Progenitor cell of endocrine pancreas (in vitro differentiated cells): ENCODE measurements around the gene SPAG17. TPM values are rescaled to one million over a fixed set of nuclear protein-coding genes. Genes with fewer than 3 reads are reported as not detected.

Experiments used
- DNase-seq: peaks from one replicate; pipeline ENCODE4 v3.0.0; 2021; ENCODE audit warnings: low spot score; ENCODE audit not compliant: unreplicated experiment
- H3K27ac Mint-ChIP-seq: 2 replicates; pipeline ENCODE4 v1.8.0; 2021; ENCODE audit warnings: mild to moderate bottlenecking, moderate library complexity, mixed read lengths
- H3K27me3 Mint-ChIP-seq: 2 replicates; pipeline ENCODE4 v1.8.0; 2021; ENCODE audit warnings: mixed read lengths
- H3K36me3 Mint-ChIP-seq: 2 replicates; pipeline ENCODE4 v1.8.0; 2022; ENCODE audit warnings: mixed read lengths; ENCODE audit not compliant: insufficient read depth
- H3K4me1 Mint-ChIP-seq: 2 replicates; pipeline ENCODE4 v1.8.0; 2021; ENCODE audit warnings: low read depth, mixed read lengths
- H3K4me3 Mint-ChIP-seq: 2 replicates; pipeline ENCODE4 v1.8.0; 2021; ENCODE audit warnings: low read depth, mild to moderate bottlenecking, moderate library complexity, mixed read lengths
- H3K9me3 Mint-ChIP-seq: 2 replicates; pipeline ENCODE4 v1.8.0; 2021; ENCODE audit warnings: low read depth, mixed read lengths
- CTCF ChIP-seq: fragments of 200-600 bp; sonication (generic); IDR thresholded peaks from one replicate; pipeline ENCODE4 v1.5.0; 2021; ENCODE audit warnings: antibody characterized with exemption, mild to moderate bottlenecking; ENCODE audit not compliant: unreplicated experiment
- total RNA-seq: library from RNA; stranded (reverse); gene quantifications from 2 replicates; pipeline ENCODE4 v1.2.1, GENCODE V29; 2021

The SPAG17 gene
- total RNA-seq, 1 donor from 2014 or later: 14.9 TPM

- DNase-seq: no peak
- Mint-ChIP-seq H3K4me3 (no peak overlapping the region), H3K27me3 (no peaks in the 10 kb centered on the region), H3K4me1 (no peaks in the 10 kb centered on the region), H3K27ac (no peak overlapping the region), H3K9me3 (no peaks in the 10 kb centered on the region), H3K36me3 (no peaks in the 10 kb centered on the region)
- no peak for TF ChIP-seq CTCF
Observed at GRCh38 chr1:118132000-118132399, 53.0 kb downstream of the SPAG17 start.

GRCh38 chr1:118128761-118129160, 56.3 kb downstream of the SPAG17 start:
- Mint-ChIP-seq H3K36me3 (no peaks in the 10 kb centered on the region), H3K27ac (no peak overlapping the region), H3K9me3 (peaks cover 2% of the 10 kb centered on the region), H3K4me1 (no peaks in the 10 kb centered on the region), H3K27me3 (no peaks in the 10 kb centered on the region), H3K4me3 (no peak overlapping the region)
- no peak for DNase-seq
- TF ChIP-seq CTCF: no peak

- Mint-ChIP-seq H3K4me1 (peaks cover 9% of the 10 kb centered on the region), H3K36me3 (no peaks in the 10 kb centered on the region), H3K27me3 (no peaks in the 10 kb centered on the region), H3K9me3 (peaks cover 2% of the 10 kb centered on the region), H3K4me3 (no peak overlapping the region), H3K27ac (no peak overlapping the region)
- no peak for TF ChIP-seq CTCF
- DNase-seq: no peak
Observed at GRCh38 chr1:118124064-118124463, 61.0 kb downstream of the SPAG17 start.

GRCh38 chr1:118123116-118123839, 61.8 kb downstream of the SPAG17 start:
- no peak for DNase-seq
- Mint-ChIP-seq H3K36me3 (no peaks in the 10 kb centered on the region), H3K27ac (no peak overlapping the region), H3K4me3 (no peak overlapping the region), H3K9me3 (peaks cover 2% of the 10 kb centered on the region), H3K4me1 (peaks cover 15% of the 10 kb centered on the region), H3K27me3 (no peaks in the 10 kb centered on the region)
- TF ChIP-seq CTCF: no peak

GRCh38 chr1:118122234-118123004, 62.6 kb downstream of the SPAG17 start:
- no peak for TF ChIP-seq CTCF
- Mint-ChIP-seq H3K27me3 (no peaks in the 10 kb centered on the region), H3K4me1 (peaks cover 19% of the 10 kb centered on the region), H3K27ac (no peak overlapping the region), H3K9me3 (peaks cover 2% of the 10 kb centered on the region), H3K4me3 (no peak overlapping the region), H3K36me3 (no peaks in the 10 kb centered on the region)
- DNase-seq: no peak
